Tibial nerve (tissue), 4 donors: ENCODE measurements around the gene PMAIP1.

Source experiments
- CTCF ChIP-seq, 5 experiments: fragments of 200-600 bp in 3 of 5; fragments of 450-650 bp in 2 of 5; sonication (generic) in 3 of 5; IDR thresholded peaks; one replicate each; pipeline ENCODE4 v1.5.1; 2016 to 2019; ENCODE audit warnings: antibody characterized with exemption in 5 of 5, mild to moderate bottlenecking in 3 of 5, moderate library complexity in 2 of 5
- EP300 ChIP-seq, 2 donors: sonication (generic); formaldehyde crosslinking; IDR thresholded peaks; one replicate each; pipeline ENCODE4 v1.6.1; 2017; ENCODE audit warnings: antibody characterized with exemption in 2 of 2, mild to moderate bottlenecking in 1 of 2
- POLR2A ChIP-seq, 2 donors: fragments of 450-650 bp; IDR thresholded peaks; one replicate each; pipeline ENCODE4 v1.6.1; 2017; ENCODE audit warnings: antibody characterized with exemption in 2 of 2, mild to moderate bottlenecking in 2 of 2, moderate library complexity in 2 of 2

- TF ChIP-seq POLR2A (IDR thresholded peaks at IDR 0.05) (no peak), CTCF (IDR thresholded peaks at IDR 0.05) (no peak), EP300 (IDR thresholded peaks at IDR 0.05) (no peak)
These were observed 25.6 kb upstream of the PMAIP1 start for GRCh38 chr18:59874166-59874565.
